ENCODE results near the gene GAPDH.
"Not testable (repeated sequence)": the region's sequence is repeated elsewhere in the genome, so short reads cannot be mapped to it uniquely, and the experiment has no call there.

Gene GAPDH

DNA sequence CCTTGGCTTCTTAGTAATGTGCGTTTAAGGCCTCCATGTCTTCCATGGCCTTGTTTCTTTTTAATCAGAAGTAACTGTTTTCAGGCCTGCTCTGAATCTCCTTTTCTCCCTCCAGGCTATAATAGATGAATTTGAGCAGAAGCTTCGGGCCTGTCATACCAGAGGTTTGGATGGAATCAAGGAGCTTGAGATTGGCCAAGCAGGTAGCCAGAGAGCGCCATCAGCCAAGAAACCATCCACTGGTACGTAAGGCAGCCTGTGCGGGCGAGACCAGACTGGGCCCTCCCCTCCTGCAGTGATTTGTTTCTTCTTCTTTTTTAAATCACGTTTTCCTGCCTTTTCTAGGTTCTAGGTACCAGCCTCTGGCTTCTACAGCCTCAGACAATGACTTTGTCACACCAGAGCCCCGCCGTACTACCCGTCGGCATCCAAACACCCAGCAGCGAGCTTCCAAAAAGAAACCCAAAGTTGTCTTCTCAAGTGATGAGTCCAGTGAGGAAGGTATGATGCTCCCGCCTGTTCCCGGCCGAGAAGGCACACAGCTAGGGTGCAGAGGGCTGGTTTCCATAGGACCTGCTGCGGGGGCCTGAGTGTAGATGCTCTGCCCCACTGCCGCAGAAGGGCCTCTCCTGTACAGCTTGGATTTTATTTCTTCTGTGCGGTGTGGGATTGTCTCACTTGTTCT lies 3.6 kb upstream of the GAPDH start:
- FAIRE-seq = no peak

DNA sequence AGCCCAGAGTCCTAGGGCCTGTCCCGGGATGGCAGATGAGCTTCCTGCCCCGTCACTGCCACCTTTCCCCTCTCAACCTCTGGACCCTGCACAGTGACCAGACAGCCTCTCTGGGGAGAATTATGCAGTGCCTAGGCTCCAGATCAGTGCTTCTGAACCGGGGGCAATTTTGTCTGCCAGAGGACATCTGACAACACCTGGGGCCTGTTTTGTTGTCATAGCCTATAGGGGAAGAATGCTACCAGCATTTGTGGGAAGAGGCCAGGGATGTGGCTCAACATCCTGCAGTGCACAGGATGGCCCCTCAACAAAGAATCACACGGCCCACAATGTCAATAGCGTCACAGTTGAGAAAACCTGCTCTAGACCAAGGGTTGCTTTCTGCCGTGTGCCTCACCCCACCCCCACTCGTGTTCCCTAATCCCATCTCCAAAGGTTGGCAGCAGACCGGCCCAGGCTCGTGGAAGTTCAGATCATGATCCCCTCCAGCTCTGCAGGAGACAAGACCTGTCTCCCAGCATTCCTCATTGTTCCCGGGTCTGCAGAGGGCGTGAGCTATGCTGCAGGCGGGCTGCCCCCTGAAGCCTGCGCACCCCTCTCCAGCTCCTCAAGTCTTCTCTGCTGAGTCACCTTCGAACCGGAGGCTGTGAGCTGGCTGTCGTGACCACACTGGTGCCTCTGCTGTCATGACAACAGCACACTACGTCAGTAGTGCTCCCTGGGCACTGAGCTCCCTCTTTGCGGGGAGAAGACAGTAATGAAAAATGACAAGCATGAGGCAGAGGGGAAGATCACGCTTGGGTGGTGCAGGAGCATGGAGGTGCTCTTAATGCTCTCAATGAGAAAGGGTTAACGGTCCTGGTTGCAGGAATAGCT lies 2.0 kb upstream of the GAPDH start:
- no peak for FAIRE-seq

DNA sequence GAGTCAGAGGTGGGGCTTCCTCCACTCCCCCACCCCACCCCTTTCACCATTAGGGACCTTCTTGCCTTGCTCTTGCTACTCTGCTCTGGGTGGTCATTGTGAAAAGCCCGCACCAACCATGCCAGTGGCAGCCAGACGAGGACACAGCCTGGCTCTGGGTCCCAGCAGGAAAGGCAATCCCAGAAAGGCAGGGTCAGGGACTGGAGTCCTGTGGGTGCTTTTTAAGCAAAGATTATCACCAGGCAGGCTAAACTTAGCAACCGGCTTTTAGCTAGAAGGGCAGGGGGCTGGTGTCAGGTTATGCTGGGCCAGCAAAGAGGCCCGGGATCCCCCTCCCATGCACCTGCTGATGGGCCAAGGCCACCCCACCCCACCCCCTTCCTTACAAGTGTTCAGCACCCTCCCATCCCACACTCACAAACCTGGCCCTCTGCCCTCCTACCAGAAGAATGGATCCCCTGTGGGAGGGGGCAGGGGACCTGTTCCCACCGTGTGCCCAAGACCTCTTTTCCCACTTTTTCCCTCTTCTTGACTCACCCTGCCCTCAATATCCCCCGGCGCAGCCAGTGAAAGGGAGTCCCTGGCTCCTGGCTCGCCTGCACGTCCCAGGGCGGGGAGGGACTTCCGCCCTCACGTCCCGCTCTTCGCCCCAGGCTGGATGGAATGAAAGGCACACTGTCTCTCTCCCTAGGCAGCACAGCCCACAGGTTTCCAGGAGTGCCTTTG lies 1.2 kb upstream of the GAPDH start:
- no peak for FAIRE-seq

DNA sequence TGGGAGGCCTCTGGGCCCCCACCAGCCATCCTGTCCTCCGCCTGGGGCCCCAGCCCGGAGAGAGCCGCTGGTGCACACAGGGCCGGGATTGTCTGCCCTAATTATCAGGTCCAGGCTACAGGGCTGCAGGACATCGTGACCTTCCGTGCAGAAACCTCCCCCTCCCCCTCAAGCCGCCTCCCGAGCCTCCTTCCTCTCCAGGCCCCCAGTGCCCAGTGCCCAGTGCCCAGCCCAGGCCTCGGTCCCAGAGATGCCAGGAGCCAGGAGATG lies 729 bp upstream of the GAPDH start:
- no peak for FAIRE-seq

DNA sequence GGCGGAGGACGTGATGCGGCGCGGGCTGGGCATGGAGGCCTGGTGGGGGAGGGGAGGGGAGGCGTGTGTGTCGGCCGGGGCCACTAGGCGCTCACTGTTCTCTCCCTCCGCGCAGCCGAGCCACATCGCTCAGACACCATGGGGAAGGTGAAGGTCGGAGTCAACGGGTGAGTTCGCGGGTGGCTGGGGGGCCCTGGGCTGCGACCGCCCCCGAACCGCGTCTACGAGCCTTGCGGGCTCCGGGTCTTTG lies 303 bp downstream of the GAPDH start:
- no peak for FAIRE-seq

DNA sequence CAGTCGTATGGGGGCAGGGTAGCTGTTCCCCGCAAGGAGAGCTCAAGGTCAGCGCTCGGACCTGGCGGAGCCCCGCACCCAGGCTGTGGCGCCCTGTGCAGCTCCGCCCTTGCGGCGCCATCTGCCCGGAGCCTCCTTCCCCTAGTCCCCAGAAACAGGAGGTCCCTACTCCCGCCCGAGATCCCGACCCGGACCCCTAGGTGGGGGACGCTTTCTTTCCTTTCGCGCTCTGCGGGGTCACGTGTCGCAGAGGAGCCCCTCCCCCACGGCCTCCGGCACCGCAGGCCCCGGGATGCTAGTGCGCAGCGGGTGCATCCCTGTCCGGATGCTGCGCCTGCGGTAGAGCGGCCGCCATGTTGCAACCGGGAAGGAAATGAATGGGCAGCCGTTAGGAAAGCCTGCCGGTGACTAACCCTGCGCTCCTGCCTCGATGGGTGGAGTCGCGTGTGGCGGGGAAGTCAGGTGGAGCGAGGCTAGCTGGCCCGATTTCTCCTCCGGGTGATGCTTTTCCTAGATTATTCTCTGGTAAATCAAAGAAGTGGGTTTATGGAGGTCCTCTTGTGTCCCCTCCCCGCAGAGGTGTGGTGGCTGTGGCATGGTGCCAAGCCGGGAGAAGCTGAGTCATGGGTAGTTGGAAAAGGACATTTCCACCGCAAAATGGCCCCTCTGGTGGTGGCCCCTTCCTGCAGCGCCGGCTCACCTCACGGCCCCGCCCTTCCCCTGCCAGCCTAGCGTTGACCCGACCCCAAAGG lies 804 bp downstream of the GAPDH start:
- no peak for FAIRE-seq

DNA sequence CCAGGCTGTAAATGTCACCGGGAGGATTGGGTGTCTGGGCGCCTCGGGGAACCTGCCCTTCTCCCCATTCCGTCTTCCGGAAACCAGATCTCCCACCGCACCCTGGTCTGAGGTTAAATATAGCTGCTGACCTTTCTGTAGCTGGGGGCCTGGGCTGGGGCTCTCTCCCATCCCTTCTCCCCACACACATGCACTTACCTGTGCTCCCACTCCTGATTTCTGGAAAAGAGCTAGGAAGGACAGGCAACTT lies 1.3 kb downstream of the GAPDH start:
- no peak for FAIRE-seq

DNA sequence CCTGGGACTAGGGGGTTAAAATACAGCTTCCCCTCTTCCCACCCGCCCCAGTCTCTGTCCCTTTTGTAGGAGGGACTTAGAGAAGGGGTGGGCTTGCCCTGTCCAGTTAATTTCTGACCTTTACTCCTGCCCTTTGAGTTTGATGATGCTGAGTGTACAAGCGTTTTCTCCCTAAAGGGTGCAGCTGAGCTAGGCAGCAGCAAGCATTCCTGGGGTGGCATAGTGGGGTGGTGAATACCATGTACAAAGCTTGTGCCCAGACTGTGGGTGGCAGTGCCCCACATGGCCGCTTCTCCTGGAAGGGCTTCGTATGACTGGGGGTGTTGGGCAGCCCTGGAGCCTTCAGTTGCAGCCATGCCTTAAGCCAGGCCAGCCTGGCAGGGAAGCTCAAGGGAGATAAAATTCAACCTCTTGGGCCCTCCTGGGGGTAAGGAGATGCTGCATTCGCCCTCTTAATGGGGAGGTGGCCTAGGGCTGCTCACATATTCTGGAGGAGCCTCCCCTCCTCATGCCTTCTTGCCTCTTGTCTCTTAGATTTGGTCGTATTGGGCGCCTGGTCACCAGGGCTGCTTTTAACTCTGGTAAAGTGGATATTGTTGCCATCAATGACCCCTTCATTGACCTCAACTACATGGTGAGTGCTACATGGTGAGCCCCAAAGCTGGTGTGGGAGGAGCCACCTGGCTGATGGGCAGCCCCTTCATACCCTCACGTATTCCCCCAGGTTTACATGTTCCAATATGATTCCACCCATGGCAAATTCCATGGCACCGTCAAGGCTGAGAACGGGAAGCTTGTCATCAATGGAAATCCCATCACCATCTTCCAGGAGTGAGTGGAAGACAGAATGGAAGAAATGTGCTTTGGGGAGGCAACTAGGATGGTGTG lies 1.9 kb downstream of the GAPDH start:
- no peak for FAIRE-seq

DNA sequence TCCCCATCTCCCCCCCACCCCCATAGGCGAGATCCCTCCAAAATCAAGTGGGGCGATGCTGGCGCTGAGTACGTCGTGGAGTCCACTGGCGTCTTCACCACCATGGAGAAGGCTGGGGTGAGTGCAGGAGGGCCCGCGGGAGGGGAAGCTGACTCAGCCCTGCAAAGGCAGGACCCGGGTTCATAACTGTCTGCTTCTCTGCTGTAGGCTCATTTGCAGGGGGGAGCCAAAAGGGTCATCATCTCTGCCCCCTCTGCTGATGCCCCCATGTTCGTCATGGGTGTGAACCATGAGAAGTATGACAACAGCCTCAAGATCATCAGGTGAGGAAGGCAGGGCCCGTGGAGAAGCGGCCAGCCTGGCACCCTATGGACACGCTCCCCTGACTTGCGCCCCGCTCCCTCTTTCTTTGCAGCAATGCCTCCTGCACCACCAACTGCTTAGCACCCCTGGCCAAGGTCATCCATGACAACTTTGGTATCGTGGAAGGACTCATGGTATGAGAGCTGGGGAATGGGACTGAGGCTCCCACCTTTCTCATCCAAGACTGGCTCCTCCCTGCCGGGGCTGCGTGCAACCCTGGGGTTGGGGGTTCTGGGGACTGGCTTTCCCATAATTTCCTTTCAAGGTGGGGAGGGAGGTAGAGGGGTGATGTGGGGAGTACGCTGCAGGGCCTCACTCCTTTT lies 2.7 kb downstream of the GAPDH start:
- FAIRE-seq = no peak

DNA sequence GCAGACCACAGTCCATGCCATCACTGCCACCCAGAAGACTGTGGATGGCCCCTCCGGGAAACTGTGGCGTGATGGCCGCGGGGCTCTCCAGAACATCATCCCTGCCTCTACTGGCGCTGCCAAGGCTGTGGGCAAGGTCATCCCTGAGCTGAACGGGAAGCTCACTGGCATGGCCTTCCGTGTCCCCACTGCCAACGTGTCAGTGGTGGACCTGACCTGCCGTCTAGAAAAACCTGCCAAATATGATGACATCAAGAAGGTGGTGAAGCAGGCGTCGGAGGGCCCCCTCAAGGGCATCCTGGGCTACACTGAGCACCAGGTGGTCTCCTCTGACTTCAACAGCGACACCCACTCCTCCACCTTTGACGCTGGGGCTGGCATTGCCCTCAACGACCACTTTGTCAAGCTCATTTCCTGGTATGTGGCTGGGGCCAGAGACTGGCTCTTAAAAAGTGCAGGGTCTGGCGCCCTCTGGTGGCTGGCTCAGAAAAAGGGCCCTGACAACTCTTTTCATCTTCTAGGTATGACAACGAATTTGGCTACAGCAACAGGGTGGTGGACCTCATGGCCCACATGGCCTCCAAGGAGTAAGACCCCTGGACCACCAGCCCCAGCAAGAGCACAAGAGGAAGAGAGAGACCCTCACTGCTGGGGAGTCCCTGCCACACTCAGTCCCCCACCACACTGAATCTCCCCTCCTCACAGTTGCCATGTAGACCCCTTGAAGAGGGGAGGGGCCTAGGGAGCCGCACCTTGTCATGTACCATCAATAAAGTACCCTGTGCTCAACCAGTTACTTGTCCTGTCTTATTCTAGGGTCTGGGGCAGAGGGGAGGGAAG lies 3.5 kb downstream of the GAPDH start:
- FAIRE-seq = not testable (repeated sequence)

DNA sequence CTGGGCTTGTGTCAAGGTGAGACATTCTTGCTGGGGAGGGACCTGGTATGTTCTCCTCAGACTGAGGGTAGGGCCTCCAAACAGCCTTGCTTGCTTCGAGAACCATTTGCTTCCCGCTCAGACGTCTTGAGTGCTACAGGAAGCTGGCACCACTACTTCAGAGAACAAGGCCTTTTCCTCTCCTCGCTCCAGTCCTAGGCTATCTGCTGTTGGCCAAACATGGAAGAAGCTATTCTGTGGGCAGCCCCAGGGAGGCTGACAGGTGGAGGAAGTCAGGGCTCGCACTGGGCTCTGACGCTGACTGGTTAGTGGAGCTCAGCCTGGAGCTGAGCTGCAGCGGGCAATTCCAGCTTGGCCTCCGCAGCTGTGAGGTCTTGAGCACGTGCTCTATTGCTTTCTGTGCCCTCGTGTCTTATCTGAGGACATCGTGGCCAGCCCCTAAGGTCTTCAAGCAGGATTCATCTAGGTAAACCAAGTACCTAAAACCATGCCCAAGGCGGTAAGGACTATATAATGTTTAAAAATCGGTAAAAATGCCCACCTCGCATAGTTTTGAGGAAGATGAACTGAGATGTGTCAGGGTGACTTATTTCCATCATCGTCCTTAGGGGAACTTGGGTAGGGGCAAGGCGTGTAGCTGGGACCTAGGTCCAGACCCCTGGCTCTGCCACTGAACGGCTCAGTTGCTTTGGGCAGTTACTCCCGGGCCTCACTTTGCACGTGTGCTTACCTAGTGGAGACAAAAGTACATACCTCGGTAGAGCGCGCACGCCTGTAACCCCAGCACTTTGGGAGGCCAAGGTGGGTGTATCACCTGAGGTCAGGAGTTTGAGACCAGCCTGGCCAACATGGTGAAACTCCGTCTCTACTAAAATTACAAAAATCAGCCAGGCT lies 4.3 kb downstream of the GAPDH start:
- FAIRE-seq = no peak

DNA sequence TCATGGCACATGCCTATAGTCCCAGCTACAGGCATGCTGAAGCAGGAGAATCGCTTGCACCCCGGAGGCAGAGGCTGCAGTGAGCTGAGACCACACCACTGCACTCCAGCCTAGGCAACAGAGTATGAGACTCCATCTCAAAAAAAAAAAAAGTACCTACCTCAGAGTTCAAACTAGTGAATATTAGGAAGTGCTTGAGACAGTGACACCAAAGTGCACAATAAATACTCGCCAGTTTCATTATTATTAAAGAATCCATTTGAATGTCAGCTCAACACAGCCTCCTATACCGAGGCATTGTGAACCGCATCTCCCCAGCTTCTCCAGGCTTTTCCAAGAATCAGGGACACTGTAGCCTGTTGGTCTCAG lies 5.0 kb downstream of the GAPDH start:
- no peak for FAIRE-seq

DNA sequence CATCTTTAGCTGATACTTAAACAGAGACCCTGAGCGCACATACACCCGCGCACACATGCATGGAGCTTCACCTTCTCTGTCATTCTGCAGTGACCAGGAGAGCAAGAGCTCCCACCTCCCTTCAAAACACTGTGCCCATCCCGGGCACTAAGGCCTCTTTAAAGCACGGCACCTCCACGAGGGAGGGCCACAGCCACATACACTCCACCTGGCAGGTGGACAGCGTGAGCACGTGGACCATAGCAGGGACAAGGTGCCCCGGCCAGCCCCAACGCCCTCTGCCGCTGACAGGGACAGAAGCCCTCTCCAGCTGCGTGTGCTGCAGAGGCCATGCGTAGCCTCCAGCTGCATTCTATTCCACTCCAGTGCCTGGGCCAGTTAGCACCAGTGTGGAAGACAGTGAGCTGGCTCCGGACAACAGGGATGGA lies 5.4 kb downstream of the GAPDH start:
- FAIRE-seq = no peak

DNA sequence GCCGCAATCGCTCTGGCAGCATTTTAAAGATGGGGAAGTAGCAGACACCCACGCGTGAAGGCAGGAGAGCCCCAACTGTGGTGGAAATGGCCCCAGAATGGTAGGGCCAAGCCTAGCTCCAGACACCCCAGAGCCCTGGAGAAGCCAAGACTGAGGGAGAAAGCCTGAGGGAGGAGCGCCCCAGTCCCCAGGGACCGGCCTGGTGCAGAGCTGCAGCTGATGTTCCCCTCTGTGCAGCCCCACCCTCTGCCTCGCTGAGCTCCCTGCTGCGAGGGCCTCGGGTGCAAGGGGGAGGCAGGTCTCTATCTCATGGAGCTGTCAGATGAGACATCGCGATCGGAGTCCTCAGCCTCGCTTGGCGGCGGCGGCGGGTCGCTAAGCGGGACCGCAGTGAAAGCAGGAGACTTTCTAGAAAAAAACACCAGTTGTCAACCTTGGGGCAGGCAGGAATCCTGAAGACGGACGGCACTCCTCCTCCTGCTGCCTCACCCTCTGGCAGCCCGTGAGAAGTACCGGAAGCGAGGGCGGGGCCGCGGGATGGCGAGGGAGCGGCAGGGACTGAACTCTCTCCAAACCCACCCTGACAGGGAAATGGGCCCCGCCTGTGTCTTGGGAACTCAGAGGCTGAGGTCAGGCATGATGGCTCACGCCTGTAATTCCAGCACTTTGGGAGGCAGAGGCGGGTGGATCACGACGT lies 6.0 kb downstream of the GAPDH start:
- no peak for FAIRE-seq

DNA sequence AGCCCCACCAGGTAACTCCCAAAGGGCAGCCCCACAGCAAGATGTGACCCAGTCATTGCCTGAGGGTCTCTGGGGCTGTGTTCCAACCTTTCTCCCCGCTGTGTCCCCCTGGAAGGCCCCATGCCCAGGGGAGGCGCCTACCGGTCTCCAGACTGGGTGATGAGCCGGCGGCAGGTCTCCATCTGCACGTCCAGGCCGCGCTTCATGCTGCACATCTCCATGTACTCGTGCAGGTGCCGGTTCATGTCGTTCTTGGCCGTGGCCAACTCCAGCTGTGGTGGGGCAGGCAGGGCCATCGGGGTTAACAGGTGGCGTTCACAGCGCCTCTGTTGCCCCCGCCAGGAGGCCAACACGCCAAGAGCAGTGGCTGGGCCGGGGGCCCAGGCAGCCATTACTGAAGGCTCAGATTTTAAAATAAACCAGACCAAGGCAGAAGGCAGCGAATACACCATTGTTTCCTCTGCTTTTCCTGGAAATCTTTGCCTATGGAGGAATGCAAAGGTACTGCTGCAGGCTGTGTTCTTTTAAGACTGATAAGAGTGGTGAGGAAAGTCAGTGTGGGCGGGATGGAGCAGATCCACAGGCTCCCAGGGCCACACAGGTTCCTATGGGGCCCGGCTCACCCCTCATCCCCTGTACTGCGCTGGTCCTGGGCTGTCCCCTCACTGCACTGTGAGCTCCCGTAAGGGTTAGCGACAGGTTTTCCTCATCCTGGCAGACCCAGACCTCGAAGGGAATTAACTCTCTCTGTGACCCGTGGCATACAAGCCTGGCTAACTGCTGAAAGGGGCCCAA lies 7.3 kb downstream of the GAPDH start:
- FAIRE-seq = no peak

DNA sequence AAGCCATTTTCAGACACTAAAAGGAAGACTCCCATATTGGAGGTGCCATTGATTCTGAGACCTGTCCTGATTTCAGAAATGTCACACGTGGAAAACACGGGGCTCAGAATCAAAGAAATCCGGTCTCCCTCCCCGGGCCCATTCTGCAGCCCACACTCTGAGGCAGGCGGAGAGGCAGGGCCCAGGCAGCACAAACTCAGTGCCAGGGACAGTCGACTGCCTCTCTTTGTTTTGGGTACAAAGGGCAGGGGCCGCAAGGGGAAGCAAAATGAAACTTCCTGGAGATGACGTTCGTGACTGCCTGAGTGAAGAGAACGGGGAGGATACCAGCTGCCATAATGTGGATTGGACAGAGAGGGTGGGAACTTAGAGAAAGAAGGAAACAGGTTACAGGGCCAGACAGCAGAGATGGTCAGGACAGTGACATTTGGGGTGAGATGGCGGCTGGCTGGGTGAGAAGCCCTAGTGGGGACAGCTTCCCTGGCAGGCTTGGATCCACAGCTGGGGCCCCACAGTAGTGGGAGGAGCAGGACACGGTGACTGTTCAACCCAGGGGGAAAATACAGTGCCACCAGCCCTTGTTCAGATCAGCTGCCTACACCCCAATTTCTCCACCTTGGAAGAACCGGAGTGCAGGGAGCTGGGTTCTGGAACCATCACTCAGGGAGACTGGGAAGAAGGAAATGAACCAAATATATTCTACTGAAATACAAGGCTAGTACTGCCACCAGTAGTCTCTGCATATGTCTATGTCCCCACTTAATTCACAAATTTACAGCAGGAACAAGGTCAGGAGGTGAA lies 8.1 kb downstream of the GAPDH start:
- FAIRE-seq = no peak

DNA sequence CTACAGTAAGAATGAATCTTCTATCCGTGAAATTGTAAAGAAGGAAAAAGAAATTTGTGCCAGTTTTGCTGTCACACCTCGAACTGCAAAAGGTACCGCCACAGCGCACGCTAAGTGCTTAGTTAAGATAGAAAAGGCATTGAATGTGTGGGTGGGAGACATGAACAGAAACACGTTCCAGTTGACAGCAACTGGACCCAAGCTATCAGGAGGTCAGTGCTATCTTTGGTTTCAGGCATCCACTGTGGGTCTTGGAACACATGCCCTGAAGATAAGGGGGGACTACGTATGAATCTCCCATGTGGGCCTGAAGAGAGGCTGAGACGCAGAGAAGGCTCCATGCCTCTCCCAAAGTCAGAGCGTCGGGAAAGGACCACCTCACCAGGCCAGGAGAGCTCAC lies 11.7 kb downstream of the GAPDH start:
- FAIRE-seq = no peak

DNA sequence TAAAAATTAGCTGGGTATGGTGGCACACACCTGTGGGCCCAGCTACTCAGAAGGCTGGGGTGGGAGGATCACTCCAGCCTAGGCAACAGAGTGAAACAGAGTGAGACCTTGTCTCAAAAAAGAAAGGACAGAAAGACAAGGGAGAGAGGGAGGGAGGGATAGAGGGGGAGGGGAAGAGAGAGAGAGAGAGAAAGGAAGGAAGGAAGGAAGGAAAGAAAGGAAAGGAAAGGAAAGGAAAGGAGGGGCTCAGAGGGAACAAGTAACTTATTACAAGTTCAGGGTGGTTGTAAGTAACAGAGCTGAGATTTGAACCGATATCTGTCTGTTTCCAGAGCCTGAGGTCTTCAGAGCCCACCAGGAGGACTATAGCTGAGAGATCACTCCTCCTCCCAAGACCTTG lies 13.2 kb downstream of the GAPDH start:
- FAIRE-seq = no peak

Measured in TTC549 (cell line).